Sigmoid colon (tissue), 4 donors: Measurements from ENCODE around the gene SPINK5.

Experiments used
- CTCF ChIP-seq, 4 experiments: fragments of 450-650 bp in 3 of 4; fragments of 200-600 bp in 1 of 4; IDR thresholded peaks; one replicate each; pipeline ENCODE4 v1.5.1; 2016 to 2019; ENCODE audit warnings: antibody characterized with exemption in 4 of 4, mild to moderate bottlenecking in 3 of 4, moderate library complexity in 2 of 4
- EP300 ChIP-seq, 4 donors: sonication (generic); formaldehyde crosslinking; IDR thresholded peaks; one replicate each; pipeline ENCODE4 v1.6.1; 2017; ENCODE audit warnings: antibody characterized with exemption in 4 of 4
- POLR2A ChIP-seq, 2 donors: fragments of 450-650 bp; IDR thresholded peaks; one replicate each; pipeline ENCODE4 v1.6.1; 2016; ENCODE audit warnings: antibody characterized with exemption in 2 of 2, mild to moderate bottlenecking in 2 of 2, moderate library complexity in 2 of 2
- POLR2AphosphoS5 ChIP-seq, 4 donors: sonication (generic); formaldehyde crosslinking; IDR thresholded peaks; one replicate each; pipeline ENCODE4 v1.6.1; 2017; ENCODE audit warnings: antibody characterized with exemption in 4 of 4

- no peak for TF ChIP-seq POLR2A (IDR thresholded peaks at IDR 0.05)
- no peak for TF ChIP-seq CTCF (IDR thresholded peaks at IDR 0.05)
- no peak for TF ChIP-seq POLR2AphosphoS5 (IDR thresholded peaks at IDR 0.05)
- no peak for TF ChIP-seq EP300 (IDR thresholded peaks at IDR 0.05)
These were observed 11.7 kb downstream of the SPINK5 start for GRCh38 chr5:148075529-148075928.
